SK-N-MC (cell line): ENCODE measurements around the gene CADPS.

ENCODE experiments used
- EZH2 ChIP-seq: fragments of 200-600 bp; sonication (generic); IDR thresholded peaks from one replicate; pipeline ENCODE4 v1.6.1; 2017; ENCODE audit warnings: antibody characterized with exemption
- FOXP2 ChIP-seq: optimal IDR thresholded peaks from 2 replicates; pipeline ENCODE3; 2011; ENCODE audit warnings: mild to moderate bottlenecking, moderate library complexity; ENCODE audit not compliant: insufficient read depth; ENCODE audit errors: extremely low read length, control extremely low read depth
- POLR2AphosphoS5 ChIP-seq: IDR thresholded peaks from 2 replicates; pipeline ENCODE4 v1.6.1; 2012; ENCODE audit warnings: mild to moderate bottlenecking, low read depth, low read length, borderline replicate concordance

- TF ChIP-seq POLR2AphosphoS5 (no peak), EZH2 (no peak), FOXP2 (no peak)
These were observed 509.1 kb downstream of the CADPS start for GRCh38 chr3:62366126-62366484.
